ENCODE results near the gene ATN1. TPM values are rescaled to one million over a fixed set of nuclear protein-coding genes. Genes with fewer than 3 reads are reported as not detected.
A peak's percentile ranks its signal among the peaks of the same experiment; 100 is the strongest.

ATN1 gene
- total and polyA plus RNA-seq, 9 of the 15 experiments (the other 6 are each of a cell fraction or from before 2014, with no cell fraction given): 0.15 to 49.8 (median 2.7) TPM

GRCh38 chr12:6943722-6944380 is 16.1 kb downstream of the ATN1 start, which contains the start of the genes C12orf57 and RNU7-1 (continued):
- TF ChIP-seq MCM7 (IDR thresholded peaks at IDR 0.05) (no peak), TCF15 (CRISPR knock-in tag; IDR thresholded peaks at IDR 0.05) (no peak), MTA2 (IDR thresholded peaks at IDR 0.05; ENCODE audit: low read depth) (0 out of 2 replicates have a peak, but pooled peaks have one; percentile 8), ELF2 (CRISPR knock-in tag; IDR thresholded peaks at IDR 0.05) (peak; percentile 90), RBM17 (IDR thresholded peaks at IDR 0.05; ENCODE audit: borderline replicate concordance, low read depth, low read length) (no peak), PTBP1 (IDR thresholded peaks at IDR 0.05; ENCODE audit: low read depth, low read length) (peak; percentile 93; the same call in 1 of the 2 replicates), ZKSCAN8 (CRISPR knock-in tag; IDR thresholded peaks at IDR 0.05) (no peak; the same call in 1 of the 2 replicates), ZBTB49 (CRISPR knock-in tag; IDR thresholded peaks at IDR 0.05; ENCODE audit: borderline replicate concordance) (no peak), ETS2 (tag; IDR thresholded peaks at IDR 0.05; ENCODE audit: borderline replicate concordance, poor library complexity, severe bottlenecking) (no peak), FOS (IDR thresholded peaks at IDR 0.05; ENCODE audit: extremely low read depth, insufficient read length) (no peak), NR2F6 (CRISPR knock-in tag; IDR thresholded peaks at IDR 0.05) (peak; percentile 94; the same call in 1 of the 2 replicates), CBX2 (IDR thresholded peaks at IDR 0.05; ENCODE audit: insufficient read depth, low read length, poor library complexity, severe bottlenecking) (no peak), C11orf30 (IDR thresholded peaks at IDR 0.05; ENCODE audit: low read depth) (0 out of 2 replicates have a peak, but pooled peaks have one; percentile 6), BCL6 (CRISPR knock-in tag; IDR thresholded peaks at IDR 0.05) (peak; percentile 76; the same call in 1 of the 2 replicates), SNRNP70 (optimal IDR thresholded peaks at IDR 0.05; ENCODE audit: low read depth, low read length) (peak; percentile 90), U2AF1 (optimal IDR thresholded peaks at IDR 0.05; ENCODE audit: low read depth, low read length) (no peak), PRMT5 (CRISPR knock-in tag; IDR thresholded peaks at IDR 0.05) (no peak), ZBTB12 (CRISPR knock-in tag; IDR thresholded peaks at IDR 0.05) (peak; percentile 52; the same call in 1 of the 2 replicates), STAT5A (IDR thresholded peaks at IDR 0.05; ENCODE audit: borderline replicate concordance, low read length) (peak; percentile 51; the same call in 1 of the 2 replicates), SIX5 (IDR thresholded peaks at IDR 0.05; ENCODE audit: borderline replicate concordance in 1 of 2, insufficient read depth in 1 of 2, low read depth in 1 of 2, low read length in 2 of 2) (peak in 1 of 2 experiments; percentile 17; a peak in 1 of 4 replicates), ZNF133 (CRISPR knock-in tag; IDR thresholded peaks at IDR 0.05) (no peak), ZNF584 (CRISPR knock-in tag; IDR thresholded peaks at IDR 0.05; ENCODE audit: low read depth) (no peak; the same call in 1 of the 2 replicates), RBM25 (IDR thresholded peaks at IDR 0.05; ENCODE audit: low read depth, low read length, severe bottlenecking) (no peak), RFX7 (CRISPR knock-in tag; IDR thresholded peaks at IDR 0.05) (peak; percentile 97), TAL1 (IDR thresholded peaks at IDR 0.05) (no peak), CBFA2T2 (conservative IDR thresholded peaks at IDR 0.05) (peak; percentile 10; the same call in 1 of the 2 replicates)

Measured in K562 (cell line).